UCSD-AML1 (cell line): ENCODE data around the gene TNFRSF18.
A peak's percentile ranks its signal among the peaks of the same experiment; 100 is the strongest.

Experiments
- DNase-seq: peaks from one replicate; lab custom pipeline; 2025; ENCODE audit not compliant: unreplicated experiment; lab: John Stamatoyannopoulos, UW

Gene TNFRSF18

DNA sequence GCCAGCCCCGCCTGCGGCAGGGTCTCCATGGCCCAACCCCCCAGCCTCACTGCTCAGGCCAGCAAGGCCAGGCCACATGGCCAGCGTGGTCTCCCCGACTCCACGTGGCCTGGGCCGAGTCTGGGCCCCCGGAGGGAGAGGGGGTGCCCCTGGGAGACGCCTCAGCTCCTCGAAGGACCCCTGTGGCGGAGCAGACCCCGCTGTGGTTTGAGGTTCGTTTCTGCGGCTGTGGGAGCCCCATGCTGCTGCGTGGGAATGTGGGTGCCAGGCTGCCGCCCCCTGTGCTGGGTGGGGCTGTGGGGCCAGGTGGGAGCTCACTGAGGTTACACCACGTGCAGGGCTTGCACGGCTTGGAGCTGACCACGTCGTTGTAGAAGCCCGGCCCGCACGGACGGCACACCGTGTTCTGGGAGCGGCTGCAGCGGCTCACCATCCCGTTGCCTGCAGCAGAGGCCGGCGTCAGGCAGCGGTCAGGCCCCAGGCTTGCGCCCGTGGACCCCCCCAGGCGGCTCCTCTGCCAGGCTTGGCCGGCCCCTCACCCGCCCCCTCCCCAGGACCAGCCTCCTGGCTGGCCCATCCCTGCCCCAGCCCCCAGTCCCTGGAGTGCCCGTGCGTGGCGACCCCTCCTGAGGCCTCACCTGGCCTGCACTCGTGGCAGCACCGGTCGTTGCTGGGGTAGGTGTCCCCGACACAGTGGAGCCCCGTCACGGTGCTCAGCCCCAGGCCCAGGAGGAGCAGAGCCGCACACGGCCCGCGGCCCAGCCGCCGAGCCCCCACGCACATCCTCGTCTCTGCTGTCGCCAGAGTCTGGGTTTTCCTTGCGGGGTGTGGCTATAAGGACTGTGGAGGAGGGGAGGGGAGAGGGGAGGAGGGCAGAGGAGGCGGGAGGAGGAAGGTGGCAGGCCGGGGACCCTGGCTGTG, 7.2 kb upstream of the TNFRSF18 start, which contains the start of gene TNFRSF4:
TNFRSF4 (minus strand) TSS at position 809 of the 921 bp plus-strand sequence; CDS start at position 783, 26 bp downstream.
- DNase-seq, result peak; percentile 64

DNA sequence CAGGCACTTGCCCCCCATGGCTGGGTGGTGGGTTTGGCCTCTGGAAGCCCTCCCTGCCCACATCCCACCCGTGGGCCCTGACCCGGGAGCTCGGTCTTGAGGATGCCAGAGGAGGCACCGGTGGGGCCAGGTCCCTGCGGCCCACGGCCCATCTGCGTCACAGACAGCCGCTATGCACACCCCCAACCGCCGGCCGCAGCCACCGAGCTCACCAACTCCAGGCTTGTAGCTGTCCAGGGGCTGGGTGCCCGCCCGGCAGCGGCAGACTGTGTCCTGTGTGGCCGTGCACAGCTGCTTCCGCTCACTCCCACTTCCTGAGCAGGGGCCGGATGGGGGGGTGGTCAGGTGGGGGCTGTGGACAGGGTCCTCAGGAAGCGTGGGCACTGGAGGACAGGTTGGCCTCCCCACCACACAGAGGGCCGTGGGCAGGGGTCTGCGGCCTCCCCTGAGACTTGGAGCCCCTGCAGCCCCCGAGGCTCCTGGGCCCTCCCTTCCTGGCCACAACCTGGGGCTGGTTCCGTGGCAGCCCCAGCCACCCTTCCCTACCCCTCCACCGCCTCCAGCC, 6.5 kb upstream of the TNFRSF18 start:
- peak; percentile 90 for DNase-seq

- no peak for DNase-seq
These were observed 5.4 kb upstream of the TNFRSF18 start for GRCh38 chr1:1211541-1212441.

GRCh38 chr1:1210726-1211540, 4.5 kb upstream of the TNFRSF18 start:
- DNase-seq, result no peak

GRCh38 chr1:1208713-1209433, 2.5 kb upstream of the TNFRSF18 start:
- DNase-seq, result peak; percentile 65

DNA sequence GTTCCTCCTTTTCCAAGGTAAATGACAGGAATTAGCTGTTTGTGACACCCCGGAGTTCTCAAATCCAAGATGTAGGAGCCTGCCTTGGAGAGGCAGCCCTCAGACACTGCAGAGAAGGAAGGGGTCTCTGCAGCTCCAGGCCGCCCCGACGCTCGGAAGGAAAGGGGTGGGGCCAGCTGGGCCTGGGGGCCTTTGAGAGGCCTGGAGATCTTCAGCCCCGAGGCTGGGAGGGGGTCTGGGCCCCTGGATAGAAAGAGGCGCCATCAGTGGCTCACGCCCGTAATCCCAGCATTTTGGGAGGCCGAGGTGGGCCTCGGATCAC, 1.1 kb upstream of the TNFRSF18 start:
- DNase-seq, result no peak

DNA sequence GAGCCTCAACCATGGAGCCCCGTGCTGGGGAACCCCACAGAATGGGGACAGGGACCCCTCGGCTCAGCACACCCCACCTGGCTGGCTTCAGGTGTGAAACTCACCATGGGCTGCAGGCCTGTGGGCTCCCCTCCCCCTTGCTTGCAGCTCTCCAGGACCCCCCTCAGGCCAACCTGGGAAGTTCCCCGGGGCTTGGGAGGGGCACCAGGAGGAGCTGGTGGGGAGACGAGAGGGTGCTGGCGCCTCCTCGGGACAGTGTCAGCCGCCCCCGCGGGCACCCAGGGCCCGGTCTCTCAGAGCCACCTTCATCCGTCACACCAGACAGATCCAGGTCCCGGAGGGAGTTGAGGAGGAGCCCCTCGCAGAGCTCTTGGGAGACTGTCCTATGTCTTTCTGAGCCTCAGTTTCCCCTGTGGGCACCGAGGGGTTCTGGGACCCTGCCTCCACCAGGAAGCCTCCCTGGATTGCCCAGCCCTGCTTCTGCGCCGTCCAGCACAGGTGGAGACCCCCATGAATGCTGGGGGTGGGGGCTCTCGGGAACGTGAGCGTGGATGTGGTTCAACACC, 657 bp upstream of the TNFRSF18 start:
- no peak for DNase-seq

- DNase-seq, result peak; percentile 46
These were observed 520 bp downstream of the TNFRSF18 start for GRCh38 chr1:1205769-1206375.

- DNase-seq, result no peak
These were observed 1.2 kb downstream of the TNFRSF18 start for GRCh38 chr1:1204998-1205768.

DNA sequence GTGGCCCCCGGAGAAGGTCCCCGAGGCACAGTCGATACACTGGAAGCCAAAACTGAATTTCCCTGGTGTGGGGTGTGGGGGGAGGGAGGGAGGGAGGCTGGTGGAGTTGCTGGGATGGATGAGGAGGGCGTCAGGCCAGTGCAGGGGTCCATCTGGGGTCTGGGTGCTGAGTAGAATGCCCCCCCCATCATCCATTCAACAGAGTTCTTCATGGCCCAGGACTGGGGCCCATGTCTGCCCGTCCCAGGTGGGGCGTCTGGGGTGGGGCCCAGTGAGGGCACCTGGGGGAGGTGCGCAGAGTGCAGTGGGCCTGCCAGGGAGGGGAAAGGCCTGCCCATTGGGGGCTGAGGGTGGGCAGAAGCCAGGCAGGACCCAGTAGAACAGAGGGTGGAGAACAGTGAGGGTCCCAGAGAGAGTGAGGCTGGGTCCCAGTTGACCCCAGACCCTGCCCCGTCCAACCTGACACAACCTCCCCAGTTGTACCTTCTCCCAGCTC, 1.9 kb downstream of the TNFRSF18 start:
- DNase-seq, result no peak

GRCh38 chr1:1203561-1204424, 2.6 kb downstream of the TNFRSF18 start:
- DNase-seq, result no peak

GRCh38 chr1:1202831-1203560, 3.4 kb downstream of the TNFRSF18 start:
- DNase-seq, result no peak

- peak; percentile 81 for DNase-seq
These were observed 5.2 kb downstream of the TNFRSF18 start for GRCh38 chr1:1200876-1201810.

- DNase-seq, result no peak
These were observed 6.2 kb downstream of the TNFRSF18 start for GRCh38 chr1:1199961-1200875.
